Endothelial cell of umbilical vein (primary cell): ENCODE results near the gene TPK1. TPM values are rescaled to one million over a fixed set of nuclear protein-coding genes. Genes with fewer than 3 reads are reported as not detected.

Experiments
- BruUV-seq: library from RNA; stranded (reverse); fragments of 400-500 nt; replicated peaks from 2 replicates; lab custom pipeline; 2021; lab: Mats Ljungman, UMichigan
- CTCF ChIA-PET: fragments of 300-600, 350-600 bp; sonication (Branson Sonifier 250); formaldehyde crosslinking; loops from one replicate; lab custom pipeline; 2021; ENCODE audit warnings: antibody characterized with exemption, inconsistent platforms; lab: Charles Lee
- POLR2A ChIA-PET: fragments of 300-600, 350-600 bp; sonication (Branson Sonifier 250); formaldehyde crosslinking; loops from one replicate; lab custom pipeline; 2021; ENCODE audit warnings: antibody characterized with exemption, inconsistent platforms; lab: Charles Lee
- DNase-seq: peaks from one replicate; pipeline ENCODE4 v3.0.0-alpha.2; 2011; ENCODE audit warnings: low read depth, low spot score
- FAIRE-seq: peaks from 2 replicates; lab custom pipeline; 2011; peaks lifted over from hg19 to GRCh38; lab: Jason Lieb, UNC
- H2AFZ ChIP-seq: 2 replicates; pipeline ENCODE4 v1.6.0; 2012; ENCODE audit warnings: low read depth, low read length, control low read depth, inconsistent platforms
- H3K27ac ChIP-seq: 2 replicates; pipeline ENCODE4 v1.5.1; 2011; ENCODE audit warnings: low read depth, mild to moderate bottlenecking, control low read depth, low read length, moderate library complexity; ENCODE audit not compliant: insufficient read depth
- H3K27me3 ChIP-seq, 2 experiments: 2 replicates each; pipeline versions ENCODE4 v1.6.0 to v1.6.1; 2011; ENCODE audit warnings: low read length in 2 of 2, mixed read lengths in 1 of 2; ENCODE audit not compliant: control insufficient read depth in 2 of 2, insufficient read depth in 2 of 2
- H3K36me3 ChIP-seq, 2 experiments: 2 replicates in 1 of 2; 3 replicates in 1 of 2; pipeline ENCODE4 v1.5.1; 2011; ENCODE audit warnings: low read length in 2 of 2, mild to moderate bottlenecking in 1 of 2, moderate library complexity in 1 of 2; ENCODE audit not compliant: control insufficient read depth in 2 of 2, insufficient read depth in 2 of 2; ENCODE audit errors: extremely low read depth in 1 of 2
- H3K4me1 ChIP-seq: 3 replicates; pipeline ENCODE4 v1.5.1; 2011; ENCODE audit warnings: mild to moderate bottlenecking, low read length; ENCODE audit not compliant: control insufficient read depth, insufficient read depth; ENCODE audit errors: extremely low read depth
- H3K4me2 ChIP-seq: 2 replicates; pipeline ENCODE4 v1.6.1; 2011; ENCODE audit warnings: low read length, control low read depth, mixed read lengths; ENCODE audit not compliant: insufficient read depth
- H3K4me3 ChIP-seq, 3 experiments: fragments of 200-600 bp in 1 of 3; sonication (generic), shearing (Covaris generic) in 1 of 3; replicated peaks in 1 of 3; 2 replicates each; pipeline ENCODE4 v1.5.1; 2011 to 2016; ENCODE audit warnings: control low read depth in 3 of 3, low read length in 3 of 3, mild to moderate bottlenecking in 2 of 3, inconsistent platforms in 1 of 3, low read depth in 1 of 3, moderate library complexity in 1 of 3; ENCODE audit not compliant: insufficient read depth in 1 of 3
- H3K79me2 ChIP-seq: 2 replicates; pipeline ENCODE4 v1.6.0; 2012; ENCODE audit warnings: low read length, inconsistent platforms; ENCODE audit not compliant: control insufficient read depth, insufficient read depth
- H3K9ac ChIP-seq: replicated peaks from 2 replicates; pipeline ENCODE3; 2011; ENCODE audit warnings: low read length, control low read depth; ENCODE audit not compliant: insufficient read depth; ENCODE audit errors: extremely low read depth
- H3K9me1 ChIP-seq: replicated peaks from 3 replicates; pipeline ENCODE4 v1.6.0; 2011; ENCODE audit warnings: mild to moderate bottlenecking, low read length; ENCODE audit not compliant: control insufficient read depth, insufficient read depth; ENCODE audit errors: extremely low read depth
- H3K9me3 ChIP-seq: replicated peaks from 2 replicates; pipeline ENCODE4 v1.5.1; 2012; ENCODE audit warnings: low read length, inconsistent platforms; ENCODE audit not compliant: control insufficient read depth, insufficient read depth
- H4K20me1 ChIP-seq: replicated peaks from 2 replicates; pipeline ENCODE3; 2011; ENCODE audit warnings: mild to moderate bottlenecking, low read length; ENCODE audit not compliant: control insufficient read depth, insufficient read depth; ENCODE audit errors: extremely low read depth
- CTCF ChIP-seq, 2 donors: IDR thresholded peaks; 1 replicate in 1 of 2; 2 replicates in 1 of 2; pipeline ENCODE4 v1.5.1; 2011; ENCODE audit warnings: low read length in 2 of 2, mild to moderate bottlenecking in 2 of 2, moderate library complexity in 2 of 2, control low read depth in 1 of 2, inconsistent platforms in 1 of 2, low read depth in 1 of 2; ENCODE audit not compliant: insufficient read depth in 1 of 2; ENCODE audit errors: extremely low read depth in 1 of 2
- EZH2 ChIP-seq: IDR thresholded peaks from 2 replicates; pipeline ENCODE4 v1.6.1; 2012; ENCODE audit warnings: borderline replicate concordance, low read depth, mild to moderate bottlenecking, moderate library complexity, low read length, inconsistent platforms; ENCODE audit not compliant: severe bottlenecking
- GATA2 ChIP-seq: IDR thresholded peaks from 2 replicates; pipeline ENCODE4 v1.7.0; 2011; ENCODE audit warnings: low read depth, mild to moderate bottlenecking, moderate library complexity, mixed read lengths, low read length; ENCODE audit not compliant: insufficient read length, insufficient read depth
- POLR2AphosphoS5 ChIP-seq: IDR thresholded peaks from 2 replicates; pipeline ENCODE4 v1.6.1; 2012; ENCODE audit warnings: low read depth, mild to moderate bottlenecking, control low read depth, low read length, moderate library complexity; ENCODE audit not compliant: insufficient read depth
- dilution Hi-C: fragments of 300-500 bp; cut with MboI; formaldehyde crosslinking; loops from one replicate; pipeline ENCODE4 v1.15.0; 2019; ENCODE audit warnings: low sequenced_read_pairs; ENCODE audit not compliant: extremely low pct_ligation_motif_present
- intact Hi-C: fragments of 100-400 bp; cut with micrococcal nuclease; formaldehyde crosslinking; loops from one replicate; pipeline ENCODE4 v1.10.0; 2022
- polyA plus RNA-seq, 4 experiments: library from polyadenylated mRNA; depleted of rRNA in 3 of 4; stranded (reverse) in 3 of 4; unstranded in 1 of 4; fragments of >200 nt; gene quantifications; 2 replicates each; pipeline versions ENCODE4 v1.2.1 to v1.2.3, GENCODE V29; 2011 to 2012; ENCODE audit warnings: missing spikeins in 1 of 4
- total RNA-seq: library from RNA; stranded (reverse); gene quantifications from 2 replicates; pipeline ENCODE4 v1.2.3, GENCODE V29; 2021

TPK1 gene
- total and polyA plus RNA-seq, 2 donors (not counting 3 experiments of a cell fraction or from before 2014, with no cell fraction given): 7.5 to 9.3 TPM

GRCh38 chr7:144513334-144513733 lies 322.5 kb downstream of the TPK1 start:
- no peaks in the 10 kb centered on the region for H3K9me1 ChIP-seq

More at GRCh38 chr7:144513334-144513733, 322.5 kb downstream of the TPK1 start:
- Histone ChIP-seq H3K27me3 (no peaks in the 10 kb centered on the region), H2AFZ (no peak overlapping the region), H3K79me2 (no peaks in the 10 kb centered on the region), H3K4me2 (no peak overlapping the region), H3K4me1 (no peaks in the 10 kb centered on the region), H3K4me3 (no peak overlapping the region), H3K27ac (no peak overlapping the region), H3K36me3 (no peaks in the 10 kb centered on the region), H3K9me3 (no peaks in the 10 kb centered on the region), H4K20me1 (no peaks in the 10 kb centered on the region), H3K9ac (no peak overlapping the region)
- DNase-seq (peak; percentile 65), FAIRE-seq (peak; percentile 24)
- dilution Hi-C loops (no loop called here), intact Hi-C loops (loop anchor here (2.0 to 10.0 kb wide), 3 partner anchors 221 to 331 kb away; no protein-coding TSS in a partner anchor)
- ChIA-PET POLR2A (no interaction called here), CTCF (interaction anchor here (0.8 to 1.8 kb wide), 2 partner anchors 274 to 276 kb away, joined by 3 to 4 read pairs; no protein-coding TSS in a partner anchor)
- TF ChIP-seq POLR2AphosphoS5 (no peak), GATA2 (no peak), EZH2 (no peak), CTCF (IDR thresholded peaks at IDR 0.05; ENCODE audit: extremely low read depth in 1 of 2, insufficient read depth in 1 of 2, low read depth in 1 of 2, low read length in 2 of 2) (peak in 1 of 2 donors; percentile 37)
- no TSS peak for BruUV-seq
